GM12878 (cell line): ENCODE results near the gene AGBL3. TPM values are rescaled to one million over a fixed set of nuclear protein-coding genes. Genes with fewer than 3 reads are reported as not detected.
A peak's percentile ranks its signal among the peaks of the same experiment; 100 is the strongest.

Experiments used
- ATAC-seq: fragments of 200-7000 bp; cut with Tn5 transposase; 3 replicates; pipeline ENCODE4 v1.9.1; 2020; ENCODE audit warnings: mild to moderate bottlenecking, moderate library complexity
- BruUV-seq: library from RNA; stranded (reverse); fragments of 400-500 nt; replicated peaks from 2 replicates; lab custom pipeline; 2021; lab: Mats Ljungman, UMichigan
- CTCF ChIA-PET: fragments of 300-600 bp; sonication (Branson Sonifier 250); formaldehyde crosslinking; extraction: SDS; loops from one replicate; lab custom pipeline; 2021; ENCODE audit warnings: inconsistent platforms; lab: Yijun Ruan, JAX
- POLR2A ChIA-PET: fragments of 350-600 bp; formaldehyde crosslinking; extraction: SDS; loops from one replicate; lab custom pipeline; 2021; ENCODE audit warnings: inconsistent platforms; lab: Charles Lee
- RAD21 ChIA-PET: fragments of 300-600 bp; sonication (Branson Sonifier 250); formaldehyde crosslinking; loops from one replicate; lab custom pipeline; 2023; ENCODE audit warnings: antibody characterized with exemption; ENCODE audit not compliant: unreplicated experiment; lab: Charles Lee
- SMC1A ChIA-PET: fragments of 300-600 bp; sonication (Branson Sonifier 250); formaldehyde crosslinking; loops from one replicate; lab custom pipeline; 2023; ENCODE audit not compliant: unreplicated experiment, uncharacterized antibody; lab: Charles Lee
- DNase-seq: peaks from one replicate; pipeline ENCODE4 v3.0.0-alpha.2; 2011; ENCODE audit warnings: low read depth, low spot score
- FAIRE-seq: peaks from 3 replicates; lab custom pipeline; 2011; peaks lifted over from hg19 to GRCh38; lab: Jason Lieb, UNC
- H2AFZ ChIP-seq: 2 replicates; pipeline ENCODE4 v1.6.0; 2011; ENCODE audit warnings: low read depth, low read length, control low read depth; ENCODE audit not compliant: control insufficient read depth
- H3K27ac ChIP-seq: 2 replicates; pipeline ENCODE4 v1.5.1; 2011; ENCODE audit warnings: control low read depth; ENCODE audit not compliant: control insufficient read depth, insufficient read depth
- H3K27me3 ChIP-seq, 2 experiments: replicated peaks in 1 of 2; 2 replicates each; pipeline versions ENCODE4 v1.6.0 to v1.6.1; 2011; ENCODE audit warnings: low read length in 1 of 2; ENCODE audit not compliant: control insufficient read depth in 2 of 2, insufficient read depth in 2 of 2
- H3K36me3 ChIP-seq, 2 experiments: 2 replicates each; pipeline ENCODE4 v1.5.1; 2011; ENCODE audit warnings: low read length in 1 of 2; ENCODE audit not compliant: control insufficient read depth in 2 of 2, insufficient read depth in 2 of 2
- H3K4me1 ChIP-seq: 2 replicates; pipeline ENCODE4 v1.6.1; 2011; ENCODE audit warnings: mild to moderate bottlenecking, low read length, moderate library complexity, mixed read lengths; ENCODE audit not compliant: control insufficient read depth, insufficient read depth
- H3K4me2 ChIP-seq: 2 replicates; pipeline ENCODE4 v1.6.0; 2011; ENCODE audit warnings: control low read depth; ENCODE audit not compliant: control insufficient read depth, insufficient read depth
- H3K4me3 ChIP-seq: fragments of 200-600 bp; sonication (generic); 2 replicates; pipeline ENCODE4 v1.5.1; 2016
- H3K79me2 ChIP-seq: 2 replicates; pipeline ENCODE4 v1.6.0; 2011; ENCODE audit warnings: low read length; ENCODE audit not compliant: control insufficient read depth, insufficient read depth
- H3K9ac ChIP-seq: 2 replicates; pipeline ENCODE4 v1.8.0; 2011; ENCODE audit warnings: low read length, control low read depth, mixed read lengths; ENCODE audit not compliant: control insufficient read depth, insufficient read depth
- H3K9me3 ChIP-seq: replicated peaks from 3 replicates; pipeline ENCODE4 v1.5.1; 2011; ENCODE audit warnings: mild to moderate bottlenecking, low read length; ENCODE audit not compliant: control insufficient read depth, insufficient read depth
- H4K20me1 ChIP-seq: 2 replicates; pipeline ENCODE4 v1.6.0; 2011; ENCODE audit not compliant: control insufficient read depth, insufficient read depth
- ASH2L ChIP-seq: fragments of 300-600, 200-600 bp; sonication (generic); IDR thresholded peaks from 2 replicates; pipeline ENCODE4 v1.6.1; 2017; ENCODE audit warnings: low read depth, mild to moderate bottlenecking, borderline replicate concordance
- BHLHE40 ChIP-seq, 2 experiments: fragments of 450-650 bp in 1 of 2; IDR thresholded peaks; 2 replicates each; pipeline ENCODE4 v1.6.1; 2011 to 2017; ENCODE audit warnings: low read depth in 2 of 2, borderline replicate concordance in 1 of 2, improper control_type of control experiment in 1 of 2, low read length in 1 of 2, mild to moderate bottlenecking in 1 of 2
- BMI1 ChIP-seq: fragments of 450-650 bp; IDR thresholded peaks from 2 replicates; pipeline ENCODE4 v1.6.1; 2016; ENCODE audit warnings: mild to moderate bottlenecking, moderate library complexity, borderline replicate concordance
- CHD1 ChIP-seq: IDR thresholded peaks from 2 replicates; pipeline ENCODE4 v1.6.1; 2012; ENCODE audit warnings: low read depth, low read length, improper control_type of control experiment
- CREB1 ChIP-seq: IDR thresholded peaks from 2 replicates; pipeline ENCODE4 v1.6.1; 2012; ENCODE audit warnings: low read depth, mild to moderate bottlenecking, inconsistent platforms
- HCFC1 ChIP-seq: fragments of 150-350 bp; IDR thresholded peaks from 2 replicates; pipeline ENCODE4 v1.6.1; 2014; ENCODE audit warnings: low read length
- HDGF ChIP-seq: fragments of 450-650 bp; IDR thresholded peaks from 2 replicates; pipeline ENCODE4 v1.6.1; 2016; ENCODE audit warnings: antibody characterized with exemption
- NR2C2 ChIP-seq: IDR thresholded peaks from 2 replicates; pipeline ENCODE4 v1.6.1; 2011; ENCODE audit warnings: borderline replicate concordance, low read depth; ENCODE audit not compliant: control insufficient read depth, insufficient read length
- POLR2AphosphoS5 ChIP-seq: IDR thresholded peaks from 2 replicates; pipeline ENCODE4 v1.6.1; 2011; ENCODE audit warnings: mild to moderate bottlenecking, low read length, inconsistent platforms
- RELA ChIP-seq: fragments of 450-650 bp; IDR thresholded peaks from 2 replicates; pipeline ENCODE4 v1.8.0; 2014; ENCODE audit warnings: borderline replicate concordance; ENCODE audit not compliant: partially characterized antibody
- TARDBP ChIP-seq: IDR thresholded peaks from 2 replicates; pipeline ENCODE4 v1.6.1; 2016; ENCODE audit warnings: borderline replicate concordance
- ZNF24 ChIP-seq: fragments of 450-650 bp; IDR thresholded peaks from 2 replicates; pipeline ENCODE4 v1.6.1; 2017; ENCODE audit warnings: antibody characterized with exemption, mild to moderate bottlenecking
- WGBS: methylation state at CpG from one replicate; pipeline ENCODE4 v1.1.6; 2016; ENCODE audit warnings: low lambda C conversion rate; ENCODE audit not compliant: insufficient replicate concordance, insufficient coverage; ENCODE audit errors: missing lambda C conversion rate; 5-methylcytosine and 5-hydroxymethylcytosine counted together
- in situ Hi-C: fragments of 300-500 bp; cut with MboI; formaldehyde crosslinking; loops from 9 replicates; pipeline ENCODE4 v1.14.3; 2018; ENCODE audit warnings: mixed read lengths
- intact Hi-C: fragments of 100-400 bp; cut with micrococcal nuclease; formaldehyde crosslinking; loops from one replicate; pipeline ENCODE4 v1.14.2; 2022; ENCODE audit not compliant: unreplicated experiment
- polyA plus RNA-seq, 11 experiments: library from polyadenylated mRNA; depleted of rRNA in 4 of 11; unstranded in 6 of 11; stranded (reverse) in 5 of 11; fragments of >200 nt; fragmentation: Nextera tagmentation in 4 of 11; fragmentation: Illumina TruSeq in 1 of 11; extraction: Ambion mirVana in 4 of 11; extraction: Trizol in 1 of 11; gene quantifications; 1 replicate in 1 of 11; 2 replicates in 10 of 11; pipeline versions ENCODE4 v1.2.1 to v1.2.3, GENCODE V29; 2011 to 2016; ENCODE audit warnings: inconsistent platforms in 2 of 11, missing spikeins in 2 of 11, low read depth in 1 of 11
- total RNA-seq, 4 experiments: library from RNA; depleted of rRNA in 3 of 4; stranded (reverse); fragments of >200 nt in 3 of 4; fragmentation: Illumina TruSeq in 1 of 4; extraction: Trizol in 1 of 4; gene quantifications; 2 replicates each; pipeline versions ENCODE4 v1.2.1 to v1.2.3, GENCODE V29; 2013 to 2021
- TF ChIP-seq, protein P1 (sequence below): IDR thresholded peaks from 2 replicates; pipeline ENCODE4 v1.6.1; 2012; ENCODE audit warnings: low read length, inconsistent platforms
- TF ChIP-seq, protein P2 (sequence below): fragments of 450-650 bp; IDR thresholded peaks from 2 replicates; pipeline ENCODE4 v1.6.1; 2017; ENCODE audit warnings: low read depth, mild to moderate bottlenecking, moderate library complexity
- TF ChIP-seq, protein P3 (sequence below): fragments of 450-650 bp; IDR thresholded peaks from 2 replicates; pipeline ENCODE4 v1.6.1; 2018; ENCODE audit warnings: mild to moderate bottlenecking, low read depth, moderate library complexity; ENCODE audit not compliant: partially characterized antibody

AGBL3 gene
- total and polyA plus RNA-seq, 10 of the 15 experiments (the other 5 are each of a cell fraction or from before 2014, with no cell fraction given), result 0.82 to 12.4 (median 3.7) TPM

- ATAC-seq (peak; percentile 78), DNase-seq (no peak), FAIRE-seq (no peak)
- H3K27me3 ChIP-seq, result no peaks in the 10 kb centered on the region
- H3K79me2 ChIP-seq, result peaks cover 71% of the 10 kb centered on the region
- peaks cover 24% of the 10 kb centered on the region for H3K4me1 ChIP-seq
- RAD21 ChIA-PET, result interaction anchor here (1.0 to 11.6 kb wide), 23 partner anchors 10 to 622 kb away, joined by 3 to 151 read pairs (median 5); partner anchors contain the start of genes AGBL3, AKR1B15, TMEM140 and WDR91
- no peaks in the 10 kb centered on the region; the same call in 1 of the 2 replicates for H4K20me1 ChIP-seq
- H3K27ac ChIP-seq, result peak within 1 kb of the TSS; percentile 96
- H3K9ac ChIP-seq, result peak within 1 kb of the TSS; percentile 73
- peak within 1 kb of the TSS; percentile 81 for H2AFZ ChIP-seq
- POLR2A ChIA-PET, result interaction anchor here (0.7 to 15.9 kb wide), 14 partner anchors 10 to 536 kb away, joined by 3 to 169 read pairs (median 18); partner anchors contain the start of genes AGBL3, TMEM140 and WDR91
- SMC1A ChIA-PET, result interaction anchor here (0.8 to 13.1 kb wide), 22 partner anchors 10 to 537 kb away, joined by 3 to 158 read pairs (median 6); partner anchors contain the start of genes AGBL3, TMEM140 and WDR91
- H3K4me3 ChIP-seq, result peak within 1 kb of the TSS; percentile 84
- H3K9me3 ChIP-seq, result no peaks in the 10 kb centered on the region
- CTCF ChIA-PET, result interaction anchor here (0.6 to 12.2 kb wide), 26 partner anchors 10 to 537 kb away, joined by 3 to 157 read pairs (median 4); partner anchors contain the start of genes AGBL3, BPGM, TMEM140 and WDR91
- H3K4me2 ChIP-seq, result peak within 1 kb of the TSS; percentile 99
- no TSS peak for BruUV-seq
- in situ Hi-C loops (no loop called here), intact Hi-C loops (loop anchor here (1.0 to 5.0 kb wide), 4 partner anchors 22 to 538 kb away; partner anchors contain the start of genes AGBL3, BPGM and TMEM140)
- H3K36me3 ChIP-seq, result peaks cover 21 to 24% of the 10 kb centered on the region in 2 experiments
- 1% methylated on average over 74 of the region's 77 CpGs for WGBS
- TF ChIP-seq ZNF24 (peak; percentile 57), CREB1 (peak; percentile 44; the same call in 1 of the 2 replicates), ASH2L (0 out of 2 replicates have a peak, but pooled peaks have one; percentile 22), CHD1 (peak; percentile 91), POLR2AphosphoS5 (peak; percentile 86), BMI1 (no peak), RELA (peak; percentile 82), HDGF (no peak), BHLHE40 (IDR thresholded peaks at IDR 0.05; ENCODE audit: borderline replicate concordance in 1 of 2, low read depth in 2 of 2, low read length in 1 of 2) (peak; percentile 42 to 76; a peak in 1 of 4 replicates), HCFC1 (peak; percentile 62), TARDBP (no peak), NR2C2 (no peak)
- TF ChIP-seq, protein P1, sequence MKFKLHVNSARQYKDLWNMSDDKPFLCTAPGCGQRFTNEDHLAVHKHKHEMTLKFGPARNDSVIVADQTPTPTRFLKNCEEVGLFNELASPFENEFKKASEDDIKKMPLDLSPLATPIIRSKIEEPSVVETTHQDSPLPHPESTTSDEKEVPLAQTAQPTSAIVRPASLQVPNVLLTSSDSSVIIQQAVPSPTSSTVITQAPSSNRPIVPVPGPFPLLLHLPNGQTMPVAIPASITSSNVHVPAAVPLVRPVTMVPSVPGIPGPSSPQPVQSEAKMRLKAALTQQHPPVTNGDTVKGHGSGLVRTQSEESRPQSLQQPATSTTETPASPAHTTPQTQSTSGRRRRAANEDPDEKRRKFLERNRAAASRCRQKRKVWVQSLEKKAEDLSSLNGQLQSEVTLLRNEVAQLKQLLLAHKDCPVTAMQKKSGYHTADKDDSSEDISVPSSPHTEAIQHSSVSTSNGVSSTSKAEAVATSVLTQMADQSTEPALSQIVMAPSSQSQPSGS, result no peak
- TF ChIP-seq, protein P2, sequence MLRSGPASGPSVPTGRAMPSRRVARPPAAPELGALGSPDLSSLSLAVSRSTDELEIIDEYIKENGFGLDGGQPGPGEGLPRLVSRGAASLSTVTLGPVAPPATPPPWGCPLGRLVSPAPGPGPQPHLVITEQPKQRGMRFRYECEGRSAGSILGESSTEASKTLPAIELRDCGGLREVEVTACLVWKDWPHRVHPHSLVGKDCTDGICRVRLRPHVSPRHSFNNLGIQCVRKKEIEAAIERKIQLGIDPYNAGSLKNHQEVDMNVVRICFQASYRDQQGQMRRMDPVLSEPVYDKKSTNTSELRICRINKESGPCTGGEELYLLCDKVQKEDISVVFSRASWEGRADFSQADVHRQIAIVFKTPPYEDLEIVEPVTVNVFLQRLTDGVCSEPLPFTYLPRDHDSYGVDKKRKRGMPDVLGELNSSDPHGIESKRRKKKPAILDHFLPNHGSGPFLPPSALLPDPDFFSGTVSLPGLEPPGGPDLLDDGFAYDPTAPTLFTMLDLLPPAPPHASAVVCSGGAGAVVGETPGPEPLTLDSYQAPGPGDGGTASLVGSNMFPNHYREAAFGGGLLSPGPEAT, result no peak; the same call in none of the 2 replicates
- TF ChIP-seq, protein P3, sequence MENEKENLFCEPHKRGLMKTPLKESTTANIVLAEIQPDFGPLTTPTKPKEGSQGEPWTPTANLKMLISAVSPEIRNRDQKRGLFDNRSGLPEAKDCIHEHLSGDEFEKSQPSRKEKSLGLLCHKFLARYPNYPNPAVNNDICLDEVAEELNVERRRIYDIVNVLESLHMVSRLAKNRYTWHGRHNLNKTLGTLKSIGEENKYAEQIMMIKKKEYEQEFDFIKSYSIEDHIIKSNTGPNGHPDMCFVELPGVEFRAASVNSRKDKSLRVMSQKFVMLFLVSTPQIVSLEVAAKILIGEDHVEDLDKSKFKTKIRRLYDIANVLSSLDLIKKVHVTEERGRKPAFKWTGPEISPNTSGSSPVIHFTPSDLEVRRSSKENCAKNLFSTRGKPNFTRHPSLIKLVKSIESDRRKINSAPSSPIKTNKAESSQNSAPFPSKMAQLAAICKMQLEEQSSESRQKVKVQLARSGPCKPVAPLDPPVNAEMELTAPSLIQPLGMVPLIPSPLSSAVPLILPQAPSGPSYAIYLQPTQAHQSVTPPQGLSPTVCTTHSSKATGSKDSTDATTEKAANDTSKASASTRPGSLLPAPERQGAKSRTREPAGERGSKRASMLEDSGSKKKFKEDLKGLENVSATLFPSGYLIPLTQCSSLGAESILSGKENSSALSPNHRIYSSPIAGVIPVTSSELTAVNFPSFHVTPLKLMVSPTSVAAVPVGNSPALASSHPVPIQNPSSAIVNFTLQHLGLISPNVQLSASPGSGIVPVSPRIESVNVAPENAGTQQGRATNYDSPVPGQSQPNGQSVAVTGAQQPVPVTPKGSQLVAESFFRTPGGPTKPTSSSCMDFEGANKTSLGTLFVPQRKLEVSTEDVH, result peak; percentile 64
These were observed 184.1 kb downstream of the AGBL3 start, which contains the start of gene CYREN for GRCh38 chr7:135170274-135170997. Gene CYREN (minus strand): TSS chr7:135170707. CDS start chr7:135168922, 1,785 bp downstream.
